ENCODE data around the gene INSC. TPM values are rescaled to one million over a fixed set of nuclear protein-coding genes. Genes with fewer than 3 reads are reported as not detected.
A peak's percentile ranks its signal among the peaks of the same experiment; 100 is the strongest.

The INSC gene
- total RNA-seq, 4 donors from 2014 or later = not detected

- ATAC-seq = no peak
- no peak for TF ChIP-seq POLR2A (IDR thresholded peaks at IDR 0.05)
- TF ChIP-seq CTCF (IDR thresholded peaks at IDR 0.05 in 4 of 5, conservative IDR thresholded peaks at IDR 0.05 in 1 of 5) = no peak
- DNase-seq = no peak
- Histone ChIP-seq H3K27me3 (peaks cover 28 to 38% (median 31%) of the 10 kb centered on the region in 3 donors), H3K4me3 (peak within 1 kb of the TSS in 3 of 4 donors; percentile 9 to 34 (median 18)), H3K9me3 (no peaks in the 10 kb centered on the region), H3K36me3 (no peaks in the 10 kb centered on the region), H3K27ac (no peak within 1 kb of the TSS), H3K4me1 (peaks cover 4 to 18% of the 10 kb centered on the region in 2 donors)
- intact Hi-C loops (cut with DNase I; ENCODE audit: low total_unique reads) (loop anchor here (2.0 kb wide), 1 partner anchor 99 kb away; no protein-coding TSS in a partner anchor), in situ Hi-C loops (cut with MboI; ENCODE audit: low sequenced_read_pairs in 4 of 4) (no loop called here)
These were observed 41.1 kb upstream of the INSC start, which contains the start of gene CALCB for GRCh38 chr11:15073361-15074205. CALCB (plus strand) TSS chr11:15073593; CDS start chr11:15074719, 1,126 bp downstream.

- in situ Hi-C loops (cut with MboI; ENCODE audit: low sequenced_read_pairs in 4 of 4) (loop anchor here in 1 of 4 donors (25.0 kb wide), 1 partner anchor 162 kb away; no protein-coding TSS in a partner anchor), intact Hi-C loops (cut with DNase I; ENCODE audit: low total_unique reads) (loop anchor here (1.0 to 2.0 kb wide), 2 partner anchors 100 to 166 kb away; no protein-coding TSS in a partner anchor)
- ATAC-seq (peak in 1 of 2 donors; percentile 75), DNase-seq (peak; percentile 26 to 58)
- Histone ChIP-seq H3K27me3 (peaks cover 28 to 38% (median 31%) of the 10 kb centered on the region in 3 donors), H3K4me1 (peaks cover 4 to 18% of the 10 kb centered on the region in 2 donors), H3K36me3 (no peaks in the 10 kb centered on the region), H3K4me3 (peak overlapping the region in 2 of 4 donors; percentile 18 to 34), H3K9me3 (no peaks in the 10 kb centered on the region), H3K27ac (no peak overlapping the region)
- TF ChIP-seq CTCF (IDR thresholded peaks at IDR 0.05 in 4 of 5, conservative IDR thresholded peaks at IDR 0.05 in 1 of 5) = peak in 4 of 5 experiments; percentile 47 to 76 (median 64)
- TF ChIP-seq POLR2A (IDR thresholded peaks at IDR 0.05) = no peak
These were observed 40.2 kb upstream of the INSC start for GRCh38 chr11:15074206-15075161.

GRCh38 chr11:15075162-15075526 lies 39.6 kb upstream of the INSC start:
- DNase-seq = no peak
- Histone ChIP-seq H3K36me3 (no peaks in the 10 kb centered on the region), H3K4me1 (peaks cover 4 to 18% of the 10 kb centered on the region in 2 donors), H3K27ac (no peak overlapping the region), H3K9me3 (no peaks in the 10 kb centered on the region), H3K4me3 (no peak overlapping the region), H3K27me3 (peaks cover 28 to 38% (median 31%) of the 10 kb centered on the region in 3 donors)
- no peak for ATAC-seq
- TF ChIP-seq POLR2A (IDR thresholded peaks at IDR 0.05) (no peak), CTCF (IDR thresholded peaks at IDR 0.05 in 4 of 5, conservative IDR thresholded peaks at IDR 0.05 in 1 of 5) (peak in 1 of 5 experiments; percentile 6)
- in situ Hi-C loops (cut with MboI; ENCODE audit: low sequenced_read_pairs in 4 of 4) (loop anchor here in 1 of 4 donors (25.0 kb wide), 1 partner anchor 163 kb away; no protein-coding TSS in a partner anchor), intact Hi-C loops (cut with DNase I; ENCODE audit: low total_unique reads) (loop anchor here (1.0 to 2.0 kb wide), 2 partner anchors 100 to 167 kb away; no protein-coding TSS in a partner anchor)

- Histone ChIP-seq H3K27me3 (no peaks in the 10 kb centered on the region), H3K36me3 (no peaks in the 10 kb centered on the region), H3K9me3 (no peaks in the 10 kb centered on the region), H3K4me3 (no peak overlapping the region), H3K4me1 (no peaks in the 10 kb centered on the region), H3K27ac (no peak overlapping the region)
- intact Hi-C loops (cut with DNase I; ENCODE audit: low total_unique reads) = no loop called here
- DNase-seq (no peak), ATAC-seq (no peak)
- in situ Hi-C loops (cut with MboI; ENCODE audit: low sequenced_read_pairs in 4 of 4) = loop anchor here in 1 of 4 donors (25.0 kb wide), 1 partner anchor 179 kb away; no protein-coding TSS in a partner anchor
- TF ChIP-seq POLR2A (IDR thresholded peaks at IDR 0.05) (no peak), CTCF (IDR thresholded peaks at IDR 0.05 in 4 of 5, conservative IDR thresholded peaks at IDR 0.05 in 1 of 5) (no peak)
These were observed 23.5 kb upstream of the INSC start for GRCh38 chr11:15091175-15091574.
